Stimulated activated CD8-positive, alpha-beta memory T cell treated with anti-CD3 and anti-CD28 coated beads, Interleukin-7, amount 100 ng/mL, for 1 hour (primary cell): Measurements from ENCODE around the gene GHDC.
"Not testable (repeated sequence)": the region's sequence is repeated elsewhere in the genome, so short reads cannot be mapped to it uniquely, and the experiment has no call there.

Experiments used
- DNase-seq, 2 donors: peaks; one replicate each; pipeline ENCODE4 v3.0.0-alpha.2; 2020; ENCODE audit warnings: low read depth in 2 of 2

Gene GHDC

DNA sequence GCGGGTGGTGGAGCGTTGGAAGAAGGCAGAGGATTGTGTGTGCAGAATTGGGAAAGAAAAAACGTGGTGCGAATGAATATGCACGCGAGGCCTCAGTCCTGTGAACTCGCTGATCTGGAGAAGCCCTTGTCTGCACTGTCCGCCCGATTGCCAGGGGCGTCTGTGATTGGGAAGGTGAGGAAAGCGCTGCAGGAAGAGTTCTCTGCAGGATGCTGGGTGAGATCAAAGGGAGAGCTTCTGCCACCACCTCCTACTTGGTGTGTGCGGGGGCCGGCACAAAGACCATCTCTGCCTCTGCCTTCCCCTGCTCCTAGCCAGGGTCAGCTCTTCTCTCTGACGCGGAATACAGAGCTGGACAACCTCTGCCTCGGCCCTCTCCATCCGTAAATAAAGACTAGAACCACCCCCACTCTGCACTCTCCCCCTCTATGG is 38.7 kb downstream of the GHDC start:
- DNase-seq, result no peak

GRCh38 chr17:42153919-42154742 is 40.2 kb downstream of the GHDC start:
- DNase-seq, result no peak

- no peak for DNase-seq
Measured at GRCh38 chr17:42146911-42147607, 47.2 kb downstream of the GHDC start.

GRCh38 chr17:42143138-42143537 is 51.2 kb downstream of the GHDC start:
- DNase-seq, result not testable (repeated sequence)

- DNase-seq, result no peak
Measured at GRCh38 chr17:42142371-42142896, 51.9 kb downstream of the GHDC start.

DNA sequence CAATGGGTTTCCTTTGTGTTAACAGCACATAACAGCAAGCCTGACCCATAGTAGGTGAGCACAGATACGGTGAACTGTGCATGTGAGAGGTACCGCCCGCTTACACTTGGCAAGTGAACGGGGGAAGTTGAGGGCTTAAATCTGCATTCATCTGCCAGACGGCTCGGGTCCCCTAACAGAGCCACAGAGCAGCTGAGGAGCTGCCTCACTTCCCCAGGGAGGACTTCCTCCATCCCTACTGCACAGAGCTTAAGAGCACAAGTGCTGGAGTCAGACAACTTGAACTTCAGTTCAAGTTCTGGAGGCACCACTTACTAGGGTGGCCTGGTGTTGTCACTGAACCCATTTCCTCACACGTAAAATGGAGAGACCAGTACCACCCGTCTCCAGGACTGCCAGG is 52.9 kb downstream of the GHDC start:
- DNase-seq, result no peak

DNA sequence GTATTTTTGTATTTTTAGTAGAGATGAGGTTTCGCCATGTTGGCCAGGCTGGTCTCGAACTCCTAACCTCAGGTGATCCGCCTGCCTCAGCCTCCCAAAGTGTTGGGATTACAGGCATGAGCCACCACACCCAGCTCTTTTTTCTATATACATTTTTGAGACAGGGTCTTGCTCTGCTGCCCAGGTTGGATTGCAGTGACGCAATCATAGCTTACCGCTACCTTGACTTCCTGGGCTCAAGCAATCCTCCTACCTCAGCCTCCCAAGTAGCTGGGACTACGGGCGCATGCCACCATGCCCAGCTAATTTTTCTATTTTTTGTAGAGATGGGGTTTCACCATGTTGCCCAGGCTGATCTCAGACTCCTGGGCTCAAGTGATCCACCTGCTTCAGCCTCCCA is 53.6 kb downstream of the GHDC start:
- not testable (repeated sequence) for DNase-seq
